Astrocyte of the spinal cord (primary cell): ENCODE results near the gene APOE.
"Not testable (repeated sequence)": the region's sequence is repeated elsewhere in the genome, so short reads cannot be mapped to it uniquely, and the experiment has no call there.

Experiments
- DNase-seq: peaks from one replicate; pipeline ENCODE4 v3.0.0; 2011; ENCODE audit warnings: low read depth, low spot score
- H3K4me3 ChIP-seq: 2 replicates; pipeline ENCODE4 v1.5.1; 2011; ENCODE audit warnings: low read depth, mild to moderate bottlenecking, low read length, moderate library complexity
- in situ Hi-C: cut with HindIII; loops from 2 replicates; pipeline ENCODE4 v1.10.0; 2017; ENCODE audit warnings: low sequenced_read_pairs
- TF ChIP-seq, protein P1 (sequence below): IDR thresholded peaks from 2 replicates; pipeline ENCODE4 v1.5.1; 2012; ENCODE audit warnings: low read depth, mild to moderate bottlenecking, low read length, inconsistent platforms

APOE gene

GRCh38 chr19:44909775-44910174 is 4.2 kb downstream of the APOE start:
- in situ Hi-C loops: no loop called here
- H3K4me3 ChIP-seq: no peak overlapping the region
- no peak for DNase-seq
- TF ChIP-seq, protein P1, sequence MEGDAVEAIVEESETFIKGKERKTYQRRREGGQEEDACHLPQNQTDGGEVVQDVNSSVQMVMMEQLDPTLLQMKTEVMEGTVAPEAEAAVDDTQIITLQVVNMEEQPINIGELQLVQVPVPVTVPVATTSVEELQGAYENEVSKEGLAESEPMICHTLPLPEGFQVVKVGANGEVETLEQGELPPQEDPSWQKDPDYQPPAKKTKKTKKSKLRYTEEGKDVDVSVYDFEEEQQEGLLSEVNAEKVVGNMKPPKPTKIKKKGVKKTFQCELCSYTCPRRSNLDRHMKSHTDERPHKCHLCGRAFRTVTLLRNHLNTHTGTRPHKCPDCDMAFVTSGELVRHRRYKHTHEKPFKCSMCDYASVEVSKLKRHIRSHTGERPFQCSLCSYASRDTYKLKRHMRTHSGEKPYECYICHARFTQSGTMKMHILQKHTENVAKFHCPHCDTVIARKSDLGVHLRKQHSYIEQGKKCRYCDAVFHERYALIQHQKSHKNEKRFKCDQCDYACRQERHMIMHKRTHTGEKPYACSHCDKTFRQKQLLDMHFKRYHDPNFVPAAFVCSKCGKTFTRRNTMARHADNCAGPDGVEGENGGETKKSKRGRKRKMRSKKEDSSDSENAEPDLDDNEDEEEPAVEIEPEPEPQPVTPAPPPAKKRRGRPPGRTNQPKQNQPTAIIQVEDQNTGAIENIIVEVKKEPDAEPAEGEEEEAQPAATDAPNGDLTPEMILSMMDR: no peak

DNA sequence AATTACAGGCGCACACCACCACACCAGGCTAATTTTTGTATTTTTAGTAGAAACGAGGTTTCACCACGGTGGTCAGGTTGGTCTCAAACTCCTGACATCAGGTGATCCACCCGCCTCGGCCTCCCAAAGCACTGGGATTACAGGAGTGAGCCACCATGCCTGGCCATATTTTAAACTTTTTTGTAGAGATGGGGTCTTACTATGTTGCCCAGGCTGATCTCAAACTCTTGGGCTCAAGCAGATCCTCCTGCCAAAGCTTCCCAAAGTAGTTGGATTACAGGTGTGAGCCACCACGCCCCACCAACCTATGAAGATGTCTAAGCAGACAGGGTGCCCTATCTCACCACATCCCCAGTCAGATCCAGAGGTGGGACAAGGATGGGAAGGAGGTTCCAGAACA is 6.3 kb downstream of the APOE start:
- DNase-seq, H3K4me3 ChIP-seq, in situ Hi-C loops: not testable (repeated sequence)

- no peak overlapping the region for H3K4me3 ChIP-seq
- in situ Hi-C loops: no loop called here
- no peak for DNase-seq
- TF ChIP-seq, protein P1: no peak
Measured at GRCh38 chr19:44912854-44913253, 7.3 kb downstream of the APOE start.

GRCh38 chr19:44913512-44914432 is 8.2 kb downstream of the APOE start:
- DNase-seq, H3K4me3 ChIP-seq, in situ Hi-C loops: not testable (repeated sequence)

- peak; percentile 81 for DNase-seq
- in situ Hi-C loops: not testable (repeated sequence)
- H3K4me3 ChIP-seq: peak within 1 kb of the TSS; percentile 53
Measured at GRCh38 chr19:44914433-44915206, 9.0 kb downstream of the APOE start, which contains the start of gene APOC1. TSS of gene APOC1 (plus strand) at chr19:44914608. CDS start at chr19:44914892, 284 bp downstream.

DNA sequence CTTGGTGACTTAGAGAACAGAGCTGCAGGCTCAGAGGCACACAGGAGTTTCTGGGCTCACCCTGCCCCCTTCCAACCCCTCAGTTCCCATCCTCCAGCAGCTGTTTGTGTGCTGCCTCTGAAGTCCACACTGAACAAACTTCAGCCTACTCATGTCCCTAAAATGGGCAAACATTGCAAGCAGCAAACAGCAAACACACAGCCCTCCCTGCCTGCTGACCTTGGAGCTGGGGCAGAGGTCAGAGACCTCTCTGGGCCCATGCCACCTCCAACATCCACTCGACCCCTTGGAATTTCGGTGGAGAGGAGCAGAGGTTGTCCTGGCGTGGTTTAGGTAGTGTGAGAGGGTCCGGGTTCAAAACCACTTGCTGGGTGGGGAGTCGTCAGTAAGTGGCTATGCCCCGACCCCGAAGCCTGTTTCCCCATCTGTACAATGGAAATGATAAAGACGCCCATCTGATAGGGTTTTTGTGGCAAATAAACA is 18.7 kb downstream of the APOE start:
- TF ChIP-seq, protein P1: no peak
- DNase-seq: no peak

DNA sequence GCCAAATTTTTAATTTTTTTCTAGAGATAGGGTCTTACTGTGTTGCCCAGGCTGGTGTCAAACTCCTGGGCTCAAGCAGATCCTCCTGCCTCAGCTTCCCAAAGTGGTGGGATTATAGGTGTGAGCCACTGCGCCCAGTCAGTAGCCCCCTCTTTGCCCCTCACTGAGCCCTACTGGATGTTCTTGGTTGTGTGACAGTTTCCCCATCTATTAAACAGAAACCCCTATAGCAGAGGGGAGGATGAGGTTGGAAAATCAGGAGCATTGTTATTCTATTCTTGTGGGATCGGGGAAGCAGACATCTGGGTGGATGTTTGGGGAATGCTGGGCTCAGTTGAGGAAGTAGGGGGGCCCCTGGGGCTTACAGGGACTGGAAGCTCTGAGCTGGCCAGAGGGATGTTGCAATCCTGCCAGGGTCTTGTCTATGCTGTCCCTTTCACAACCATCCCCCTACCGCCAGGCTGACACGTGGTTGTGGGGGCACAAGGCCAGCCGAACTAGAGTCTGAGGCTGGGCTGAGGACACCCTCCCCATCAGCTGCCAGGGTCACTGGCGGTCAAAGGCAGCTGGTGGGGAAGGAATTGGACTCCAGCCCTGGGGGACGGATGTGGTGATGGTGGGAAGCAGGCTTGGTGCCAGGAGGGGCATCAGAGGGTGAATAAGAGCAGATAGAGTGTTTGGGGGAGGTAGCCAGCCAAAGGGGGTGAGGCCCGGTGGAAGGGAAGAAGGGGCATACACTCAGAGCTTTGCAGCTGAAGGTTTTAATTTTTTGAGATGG is 19.7 kb downstream of the APOE start:
- no peak overlapping the region for H3K4me3 ChIP-seq
- in situ Hi-C loops: no loop called here
- DNase-seq: peak; percentile 18
- TF ChIP-seq, protein P1: no peak

More for the DNA sequence above, 18.7 kb downstream of the APOE start:
- in situ Hi-C loops: no loop called here
- H3K4me3 ChIP-seq: no peak overlapping the region

DNA sequence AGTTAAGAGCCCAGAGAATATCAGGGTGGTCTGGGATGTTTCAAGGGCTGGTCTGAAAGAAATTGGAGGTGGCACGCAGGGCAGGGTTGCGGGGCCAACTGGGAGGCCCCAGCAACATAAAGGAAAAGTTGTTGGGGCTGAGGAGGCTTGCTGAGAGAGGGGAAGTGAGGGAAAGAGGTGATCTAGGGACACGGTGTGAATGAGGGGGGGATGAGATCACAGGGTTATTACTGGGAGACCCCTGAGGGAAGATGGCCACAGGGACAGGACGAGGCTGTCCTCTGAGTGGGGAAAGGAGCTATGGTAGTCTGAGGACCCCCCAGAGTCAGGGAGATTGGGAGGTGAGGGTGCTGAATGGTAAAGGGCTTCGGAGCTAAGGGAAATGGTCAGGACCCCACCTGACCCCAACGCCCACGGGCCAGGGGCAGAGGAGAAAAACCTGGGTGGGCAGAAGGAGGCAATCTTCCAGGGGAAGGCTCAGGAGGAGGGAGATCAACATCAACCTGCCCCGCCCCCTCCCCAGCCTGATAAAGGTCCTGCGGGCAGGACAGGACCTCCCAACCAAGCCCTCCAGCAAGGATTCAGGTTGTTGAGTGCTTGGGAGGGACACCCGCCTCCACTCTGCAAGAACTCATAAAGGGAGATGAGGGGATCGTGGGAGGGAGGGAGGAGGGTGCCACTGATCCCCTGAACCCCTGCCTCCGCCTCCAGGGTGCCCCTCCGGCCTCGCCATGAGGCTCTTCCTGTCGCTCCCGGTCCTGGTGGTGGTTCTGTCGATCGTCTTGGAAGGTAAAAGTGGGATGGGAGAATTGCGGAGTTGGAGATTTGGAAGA is 20.9 kb downstream of the APOE start:
- DNase-seq, H3K4me3 ChIP-seq, in situ Hi-C loops: not testable (repeated sequence)
